Lower lobe of right lung (tissue), 2 donors: ENCODE data around the gene PPT2. TPM values are rescaled to one million over a fixed set of nuclear protein-coding genes. Genes with fewer than 3 reads are reported as not detected.
A peak's percentile ranks its signal among the peaks of the same experiment; 100 is the strongest.
"Not testable (repeated sequence)": the region's sequence is repeated elsewhere in the genome, so short reads cannot be mapped to it uniquely, and the experiment has no call there.

Source experiments
- ATAC-seq, 2 donors: fragments of 200-7000 bp; cut with Tn5 transposase; one replicate each; pipeline ENCODE4 v1.9.1; 2020 to 2022; ENCODE audit warnings: mild to moderate bottlenecking in 2 of 2, moderate library complexity in 2 of 2
- DNase-seq: peaks from one replicate; pipeline ENCODE4 v3.0.0-alpha.2; 2020
- H3K27ac ChIP-seq: fragments of 200-600 bp; one replicate; pipeline ENCODE4 v1.8.0; 2022
- H3K27me3 ChIP-seq: fragments of 200-600 bp; one replicate; pipeline ENCODE4 v1.8.0; 2022; ENCODE audit warnings: low read depth
- H3K36me3 ChIP-seq: fragments of 200-600 bp; one replicate; pipeline ENCODE4 v1.8.0; 2022; ENCODE audit warnings: mild to moderate bottlenecking
- H3K4me1 ChIP-seq: fragments of 200-600 bp; one replicate; pipeline ENCODE4 v1.8.0; 2022
- H3K4me3 ChIP-seq: fragments of 200-600 bp; one replicate; pipeline ENCODE4 v1.8.0; 2022; ENCODE audit warnings: mild to moderate bottlenecking
- H3K9me3 ChIP-seq: fragments of 200-600 bp; one replicate; pipeline ENCODE4 v1.8.0; 2022
- CTCF ChIP-seq: fragments of 200-600 bp; IDR thresholded peaks from one replicate; pipeline ENCODE4 v1.8.0; 2022; ENCODE audit warnings: antibody characterized with exemption, mild to moderate bottlenecking
- intact Hi-C: fragments of 100-400 bp; cut with DNase I; formaldehyde crosslinking; loops from one replicate; pipeline ENCODE4 v1.11.0; 2022
- total RNA-seq: library from RNA; stranded (reverse); fragmentation: NEBNext Ultra II Directional; extraction: Animal tissue kit (Norgen Biotek cat#: 25700); gene quantifications from one replicate; pipeline ENCODE4 v1.2.1, GENCODE V29; 2021
- donor health status: DM: no; HTN: yes; CAD: no; lungs with severe emphysema.

The PPT2 gene
- total RNA-seq, 1 donor from 2014 or later, result 13.7 TPM

GRCh38 chr6:32191696-32192607 is 38.0 kb downstream of the PPT2 start:
- H3K4me1 ChIP-seq, result peaks cover 73% of the 10 kb centered on the region
- no peaks in the 10 kb centered on the region for H3K9me3 ChIP-seq
- DNase-seq (no peak), ATAC-seq (no peak)
- intact Hi-C loops, result no loop called here
- no peaks in the 10 kb centered on the region for H3K27me3 ChIP-seq
- no peak for TF ChIP-seq CTCF
- peak overlapping the region; percentile 91 for H3K27ac ChIP-seq
- H3K4me3 ChIP-seq, result peak overlapping the region; percentile 76
- H3K36me3 ChIP-seq, result peaks cover 16% of the 10 kb centered on the region

GRCh38 chr6:32192608-32193039 is 38.7 kb downstream of the PPT2 start, which contains the start of gene GPSM3:
Gene GPSM3, minus strand, starts transcription at chr6:32192643. Its CDS starts 130 bp downstream, at chr6:32192513.
- no peak for TF ChIP-seq CTCF

GRCh38 chr6:32193096-32193495 is 39.2 kb downstream of the PPT2 start:
- intact Hi-C loops, H3K27me3 ChIP-seq, ATAC-seq, H3K9me3 ChIP-seq, DNase-seq, H3K36me3 ChIP-seq: not testable (repeated sequence)
- Histone ChIP-seq H3K27ac (peak overlapping the region; percentile 91), H3K4me3 (peak overlapping the region; percentile 76), H3K4me1 (peaks cover 69% of the 10 kb centered on the region)

More at GRCh38 chr6:32192608-32193039, 38.7 kb downstream of the PPT2 start, which contains the start of gene GPSM3:
- Histone ChIP-seq H3K36me3 (peaks cover 9% of the 10 kb centered on the region), H3K9me3 (no peaks in the 10 kb centered on the region), H3K27me3 (no peaks in the 10 kb centered on the region), H3K4me1 (peaks cover 73% of the 10 kb centered on the region), H3K27ac (peak within 1 kb of the TSS; percentile 91), H3K4me3 (peak within 1 kb of the TSS; percentile 76)
- intact Hi-C loops, result no loop called here
- ATAC-seq (no peak), DNase-seq (peak; percentile 82)

- H3K4me3 ChIP-seq, result peak overlapping the region; percentile 49
- peaks cover 56% of the 10 kb centered on the region for H3K4me1 ChIP-seq
- no peaks in the 10 kb centered on the region for H3K9me3 ChIP-seq
- no peak for ATAC-seq
- TF ChIP-seq CTCF, result no peak
- no peaks in the 10 kb centered on the region for H3K27me3 ChIP-seq
- DNase-seq, result no peak
- H3K36me3 ChIP-seq, result no peaks in the 10 kb centered on the region
- H3K27ac ChIP-seq, result peak overlapping the region; percentile 91
- intact Hi-C loops, result no loop called here
Measured at GRCh38 chr6:32194388-32194787, 40.4 kb downstream of the PPT2 start.

- ATAC-seq, result no peak
- Histone ChIP-seq H3K4me1 (peaks cover 56% of the 10 kb centered on the region), H3K27me3 (no peaks in the 10 kb centered on the region), H3K27ac (peak overlapping the region; percentile 91), H3K4me3 (peak overlapping the region; percentile 49), H3K36me3 (no peaks in the 10 kb centered on the region), H3K9me3 (no peaks in the 10 kb centered on the region)
- TF ChIP-seq CTCF, result no peak
- no peak for DNase-seq
- intact Hi-C loops, result no loop called here
Measured at GRCh38 chr6:32194825-32195651, 41.1 kb downstream of the PPT2 start.
